HepG2 (cell line): ENCODE data around the gene MS4A13. TPM values are rescaled to one million over a fixed set of nuclear protein-coding genes. Genes with fewer than 3 reads are reported as not detected.

Experiments
- ATAC-seq: fragments of 200-7000 bp; cut with Tn5 transposase; 3 replicates; pipeline ENCODE4 v1.9.1; 2020; ENCODE audit warnings: mild to moderate bottlenecking, moderate library complexity
- BruUV-seq: library from RNA; stranded (reverse); fragments of 400-500 nt; replicated peaks from 2 replicates; lab custom pipeline; 2021; lab: Mats Ljungman, UMichigan
- CTCF ChIA-PET: fragments of 300-600 bp; formaldehyde crosslinking; extraction: SDS; loops from one replicate; lab custom pipeline; 2021; ENCODE audit warnings: low total read pairs, inconsistent platforms, low intra/inter-chr PET ratio; lab: Yijun Ruan, JAX
- POLR2A ChIA-PET: fragments of 350-600 bp; sonication (Branson Sonifier 250); formaldehyde crosslinking; loops from one replicate; lab custom pipeline; 2020; ENCODE audit warnings: antibody characterized with exemption, inconsistent platforms; lab: Yijun Ruan, JAX
- DNase-seq: peaks from one replicate; pipeline ENCODE4 v3.0.0-alpha.2; 2015; ENCODE audit warnings: low spot score
- FAIRE-seq: peaks from 3 replicates; lab custom pipeline; 2011; peaks lifted over from hg19 to GRCh38; lab: Jason Lieb, UNC
- H2AFZ ChIP-seq: one replicate; pipeline ENCODE4 v1.6.1; 2011; ENCODE audit warnings: low read length, inconsistent platforms
- H3K27ac ChIP-seq: fragments of 300-600 bp; 3 replicates; pipeline ENCODE4 v1.8.0; 2011; ENCODE audit warnings: mixed run types, mild to moderate bottlenecking, mixed read lengths, low read length, inconsistent platforms; ENCODE audit not compliant: insufficient read depth; ENCODE audit errors: extremely low read length
- H3K27me3 ChIP-seq, 2 experiments: fragments of 200-600 bp in 1 of 2; 2 replicates in 1 of 2; 3 replicates in 1 of 2; pipeline versions ENCODE4 v1.6.0 to v1.8.0; 2011; ENCODE audit warnings: low read length in 2 of 2, mild to moderate bottlenecking in 2 of 2, moderate library complexity in 2 of 2, inconsistent platforms in 1 of 2; ENCODE audit not compliant: insufficient read depth in 2 of 2, control insufficient read depth in 1 of 2
- H3K36me3 ChIP-seq, 2 experiments: fragments of 200-600 bp in 1 of 2; replicated peaks in 1 of 2; 2 replicates in 1 of 2; 3 replicates in 1 of 2; pipeline versions ENCODE4 v1.5.1 to v1.8.0; 2011; ENCODE audit warnings: low read length in 2 of 2, inconsistent platforms in 1 of 2; ENCODE audit not compliant: insufficient read depth in 2 of 2, control insufficient read depth in 1 of 2
- H3K4me1 ChIP-seq: 2 replicates; pipeline ENCODE4 v1.5.1; 2012; ENCODE audit warnings: low read length, inconsistent platforms; ENCODE audit not compliant: insufficient read depth
- H3K4me2 ChIP-seq: 2 replicates; pipeline ENCODE4 v1.6.0; 2011; ENCODE audit warnings: low read depth, low read length, inconsistent platforms
- H3K4me3 ChIP-seq, 3 experiments: fragments of 200-600 bp in 1 of 3; sonication (generic), shearing (Covaris generic) in 1 of 3; replicated peaks in 1 of 3; 2 replicates each; pipeline ENCODE4 v1.5.1; 2011 to 2016; ENCODE audit warnings: low read length in 3 of 3, inconsistent platforms in 2 of 3, low read depth in 2 of 3, mild to moderate bottlenecking in 2 of 3, control low read depth in 1 of 3, mixed read lengths in 1 of 3; ENCODE audit not compliant: insufficient read depth in 1 of 3
- H3K79me2 ChIP-seq: one replicate; pipeline ENCODE4 v1.6.1; 2011; ENCODE audit warnings: low read length, inconsistent platforms; ENCODE audit not compliant: insufficient read depth
- H3K9ac ChIP-seq: 2 replicates; pipeline ENCODE4 v1.6.0; 2011; ENCODE audit warnings: mild to moderate bottlenecking, low read depth, low read length, inconsistent platforms; ENCODE audit not compliant: insufficient read depth
- H3K9me3 ChIP-seq: 2 replicates; pipeline ENCODE4 v1.5.1; 2012; ENCODE audit warnings: mild to moderate bottlenecking, low read length
- H4K20me1 ChIP-seq: 2 replicates; pipeline ENCODE4 v1.6.0; 2011; ENCODE audit warnings: inconsistent platforms, mild to moderate bottlenecking, low read length, moderate library complexity; ENCODE audit not compliant: insufficient read depth
- CHD4 ChIP-seq: fragments of 200-600 bp; sonication (generic); IDR thresholded peaks from 2 replicates; pipeline ENCODE4 v1.7.0; 2017; ENCODE audit warnings: mild to moderate bottlenecking, low read length, borderline replicate concordance
- JUNB ChIP-seq: sonication (generic); formaldehyde crosslinking; IDR thresholded peaks from 2 replicates; pipeline ENCODE4 v1.8.0; 2022; ENCODE audit warnings: missing genetic modification reagents, mild to moderate bottlenecking, borderline replicate concordance
- RBM22 ChIP-seq: fragments of 200-400 bp; formaldehyde crosslinking; optimal IDR thresholded peaks from 2 replicates; pipeline ENCODE3; 2017; ENCODE audit warnings: mild to moderate bottlenecking, low read length, moderate library complexity
- SMARCC2 ChIP-seq: fragments of 450-650 bp; IDR thresholded peaks from 2 replicates; pipeline ENCODE4 v1.6.1; 2017; ENCODE audit warnings: antibody characterized with exemption, mild to moderate bottlenecking
- SUZ12 ChIP-seq: fragments of 150-350 bp; IDR thresholded peaks from 2 replicates; pipeline ENCODE4 v1.6.1; 2014; ENCODE audit warnings: low read depth, low read length
- ZNF205 ChIP-seq: IDR thresholded peaks from 2 replicates; pipeline ENCODE4 v1.6.1; 2018; ENCODE audit warnings: missing biosample characterization, missing genetic modification reagents
- ZNF430 ChIP-seq: sonication (generic); formaldehyde crosslinking; IDR thresholded peaks from 2 replicates; pipeline ENCODE4 v1.9.0; 2021; ENCODE audit warnings: mild to moderate bottlenecking, missing genetic modification reagents
- ZNF468 ChIP-seq: sonication (generic); formaldehyde crosslinking; IDR thresholded peaks from 2 replicates; pipeline ENCODE4 v1.8.0; 2022; ENCODE audit warnings: mild to moderate bottlenecking, moderate library complexity, missing genetic modification reagents
- ZNF883 ChIP-seq: sonication (generic); formaldehyde crosslinking; IDR thresholded peaks from 2 replicates; pipeline ENCODE4 v1.5.1; 2020; ENCODE audit warnings: mild to moderate bottlenecking, missing genetic modification reagents; ENCODE audit errors: not compliant biosample characterization
- ZSCAN30 ChIP-seq: sonication (generic); formaldehyde crosslinking; IDR thresholded peaks from 2 replicates; pipeline ENCODE4 v1.5.0; 2020; ENCODE audit warnings: mild to moderate bottlenecking, missing genetic modification reagents
- WGBS: methylation state at CpG from one replicate; pipeline ENCODE4 v1.1.6; 2017; ENCODE audit warnings: low lambda C conversion rate; 5-methylcytosine and 5-hydroxymethylcytosine counted together
- in situ Hi-C: cut with HindIII; loops from 2 replicates; pipeline ENCODE4 v1.10.0; 2017; ENCODE audit warnings: low pct_unique_long_range_greater_than_20kb; ENCODE audit not compliant: extremely low pct_ligation_motif_present
- intact Hi-C: fragments of 100-400 bp; cut with micrococcal nuclease; formaldehyde crosslinking; loops from one replicate; pipeline ENCODE4 v1.10.0; 2022; ENCODE audit not compliant: unreplicated experiment
- polyA plus RNA-seq, 8 experiments: library from polyadenylated mRNA; depleted of rRNA in 3 of 8; stranded (reverse) in 7 of 8; unstranded in 1 of 8; fragments of >200 nt; fragmentation: Illumina TruSeq in 4 of 8; extraction: Trizol in 4 of 8; gene quantifications; 2 replicates each; pipeline versions ENCODE4 v1.2.1 to v1.2.3, GENCODE V29; 2011 to 2016; ENCODE audit warnings: low read depth in 4 of 8, missing spikeins in 1 of 8, mixed read lengths in 1 of 8; ENCODE audit not compliant: insufficient read depth in 1 of 8
- total RNA-seq, 5 experiments: library from RNA; depleted of rRNA; stranded (reverse); fragments of >200 nt; fragmentation: Illumina TruSeq; extraction: Trizol; gene quantifications; 2 replicates each; pipeline ENCODE4 v1.2.3, GENCODE V29; 2016; ENCODE audit warnings: low read depth in 1 of 5
- TF ChIP-seq, protein P1 (sequence below): sonication (generic); formaldehyde crosslinking; IDR thresholded peaks from 2 replicates; pipeline ENCODE4 v1.4.0; 2020; ENCODE audit warnings: missing genetic modification reagents, borderline replicate concordance
- TF ChIP-seq, protein P2 (sequence below): sonication (generic); formaldehyde crosslinking; IDR thresholded peaks from 2 replicates; pipeline ENCODE4 v1.8.0; 2022; ENCODE audit warnings: missing genetic modification reagents, mild to moderate bottlenecking, borderline replicate concordance
- TF ChIP-seq, protein P3 (sequence below): sonication (generic); formaldehyde crosslinking; conservative IDR thresholded peaks from 2 replicates; pipeline ENCODE4 v1.8.0; 2022; ENCODE audit warnings: mild to moderate bottlenecking, moderate library complexity, missing genetic modification reagents

The MS4A13 gene
- total and polyA plus RNA-seq, 2 of the 13 experiments (the other 11 are each of a cell fraction or from before 2014, with no cell fraction given): not detected

DNA sequence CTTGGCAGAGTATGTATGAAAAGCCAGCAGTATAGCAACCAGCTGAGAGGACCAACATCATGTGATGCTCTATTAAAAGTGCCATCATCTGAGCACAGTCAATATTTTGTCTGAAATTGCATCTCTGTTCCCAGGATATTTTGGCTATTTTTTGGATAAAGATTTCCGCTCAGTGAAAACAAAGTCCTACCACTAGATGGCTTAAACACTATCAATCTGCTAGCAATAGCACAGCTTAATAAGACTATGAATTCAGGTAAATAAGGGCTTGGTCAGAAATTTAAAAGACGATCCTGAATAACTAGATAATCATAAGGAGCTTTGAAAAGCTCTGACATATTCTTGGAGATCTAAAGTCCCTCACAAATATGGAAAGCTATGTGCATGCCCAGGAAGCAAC lies 74.4 kb downstream of the MS4A13 start:
- ATAC-seq: no peak
- H3K79me2 ChIP-seq: no peaks in the 10 kb centered on the region
- no peak overlapping the region for H3K4me3 ChIP-seq
- FAIRE-seq: no peak
- H3K27me3 ChIP-seq: no peaks in the 10 kb centered on the region
- TF ChIP-seq ZNF205 (CRISPR knock-in tag): no peak
- TF ChIP-seq JUNB (CRISPR knock-in tag): no peak
- TF ChIP-seq CHD4: no peak
- no peak for TF ChIP-seq ZSCAN30 (CRISPR knock-in tag)
- TF ChIP-seq, protein P1, sequence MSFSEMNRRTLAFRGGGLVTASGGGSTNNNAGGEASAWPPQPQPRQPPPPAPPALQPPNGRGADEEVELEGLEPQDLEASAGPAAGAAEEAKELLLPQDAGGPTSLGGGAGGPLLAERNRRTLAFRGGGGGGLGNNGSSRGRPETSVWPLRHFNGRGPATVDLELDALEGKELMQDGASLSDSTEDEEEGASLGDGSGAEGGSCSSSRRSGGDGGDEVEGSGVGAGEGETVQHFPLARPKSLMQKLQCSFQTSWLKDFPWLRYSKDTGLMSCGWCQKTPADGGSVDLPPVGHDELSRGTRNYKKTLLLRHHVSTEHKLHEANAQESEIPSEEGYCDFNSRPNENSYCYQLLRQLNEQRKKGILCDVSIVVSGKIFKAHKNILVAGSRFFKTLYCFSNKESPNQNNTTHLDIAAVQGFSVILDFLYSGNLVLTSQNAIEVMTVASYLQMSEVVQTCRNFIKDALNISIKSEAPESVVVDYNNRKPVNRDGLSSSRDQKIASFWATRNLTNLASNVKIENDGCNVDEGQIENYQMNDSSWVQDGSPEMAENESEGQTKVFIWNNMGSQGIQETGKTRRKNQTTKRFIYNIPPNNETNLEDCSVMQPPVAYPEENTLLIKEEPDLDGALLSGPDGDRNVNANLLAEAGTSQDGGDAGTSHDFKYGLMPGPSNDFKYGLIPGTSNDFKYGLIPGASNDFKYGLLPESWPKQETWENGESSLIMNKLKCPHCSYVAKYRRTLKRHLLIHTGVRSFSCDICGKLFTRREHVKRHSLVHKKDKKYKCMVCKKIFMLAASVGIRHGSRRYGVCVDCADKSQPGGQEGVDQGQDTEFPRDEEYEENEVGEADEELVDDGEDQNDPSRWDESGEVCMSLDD (CRISPR knock-in tag): no peak
- TF ChIP-seq SUZ12: no peak
- no peak for TF ChIP-seq RBM22
- TF ChIP-seq, protein P2, sequence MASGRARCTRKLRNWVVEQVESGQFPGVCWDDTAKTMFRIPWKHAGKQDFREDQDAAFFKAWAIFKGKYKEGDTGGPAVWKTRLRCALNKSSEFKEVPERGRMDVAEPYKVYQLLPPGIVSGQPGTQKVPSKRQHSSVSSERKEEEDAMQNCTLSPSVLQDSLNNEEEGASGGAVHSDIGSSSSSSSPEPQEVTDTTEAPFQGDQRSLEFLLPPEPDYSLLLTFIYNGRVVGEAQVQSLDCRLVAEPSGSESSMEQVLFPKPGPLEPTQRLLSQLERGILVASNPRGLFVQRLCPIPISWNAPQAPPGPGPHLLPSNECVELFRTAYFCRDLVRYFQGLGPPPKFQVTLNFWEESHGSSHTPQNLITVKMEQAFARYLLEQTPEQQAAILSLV (CRISPR knock-in tag): no peak
- no peak for TF ChIP-seq SMARCC2
- no peak for TF ChIP-seq ZNF430 (CRISPR knock-in tag)
- no peak for TF ChIP-seq ZNF468 (CRISPR knock-in tag)
- TF ChIP-seq, protein P3, sequence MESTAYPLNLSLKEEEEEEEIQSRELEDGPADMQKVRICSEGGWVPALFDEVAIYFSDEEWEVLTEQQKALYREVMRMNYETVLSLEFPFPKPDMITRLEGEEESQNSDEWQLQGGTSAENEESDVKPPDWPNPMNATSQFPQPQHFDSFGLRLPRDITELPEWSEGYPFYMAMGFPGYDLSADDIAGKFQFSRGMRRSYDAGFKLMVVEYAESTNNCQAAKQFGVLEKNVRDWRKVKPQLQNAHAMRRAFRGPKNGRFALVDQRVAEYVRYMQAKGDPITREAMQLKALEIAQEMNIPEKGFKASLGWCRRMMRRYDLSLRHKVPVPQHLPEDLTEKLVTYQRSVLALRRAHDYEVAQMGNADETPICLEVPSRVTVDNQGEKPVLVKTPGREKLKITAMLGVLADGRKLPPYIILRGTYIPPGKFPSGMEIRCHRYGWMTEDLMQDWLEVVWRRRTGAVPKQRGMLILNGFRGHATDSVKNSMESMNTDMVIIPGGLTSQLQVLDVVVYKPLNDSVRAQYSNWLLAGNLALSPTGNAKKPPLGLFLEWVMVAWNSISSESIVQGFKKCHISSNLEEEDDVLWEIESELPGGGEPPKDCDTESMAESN (CRISPR knock-in tag): no peak
- TF ChIP-seq ZNF883 (CRISPR knock-in tag): no peak
- no peak overlapping the region for H3K4me2 ChIP-seq
- in situ Hi-C loops (no loop called here), intact Hi-C loops (no loop called here)
- no peaks in the 10 kb centered on the region for H4K20me1 ChIP-seq
- no peaks in the 10 kb centered on the region for H3K36me3 ChIP-seq
- no peak overlapping the region for H2AFZ ChIP-seq
- no TSS peak for BruUV-seq
- DNase-seq: no peak
- H3K9ac ChIP-seq: no peak overlapping the region
- H3K9me3 ChIP-seq: no peaks in the 10 kb centered on the region
- H3K27ac ChIP-seq: no peak overlapping the region
- no peaks in the 10 kb centered on the region for H3K4me1 ChIP-seq
- POLR2A ChIA-PET: no interaction called here
- WGBS: 0% methylated on average over 2 of the region's 2 CpGs
- CTCF ChIA-PET: no interaction called here
